HL-60 (cell line): ENCODE data around the gene FOXP2.

ENCODE experiments used
- CTCF ChIP-seq: IDR thresholded peaks from one replicate; pipeline ENCODE4 v1.5.1; 2011; ENCODE audit warnings: low read length, control low read depth, inconsistent platforms; ENCODE audit not compliant: insufficient read depth
- GABPA ChIP-seq: IDR thresholded peaks from 2 replicates; pipeline ENCODE4 v1.6.1; 2012; ENCODE audit warnings: low read depth
- POLR2AphosphoS5 ChIP-seq: IDR thresholded peaks from 2 replicates; pipeline ENCODE4 v1.6.1; 2012; ENCODE audit warnings: low read depth
- REST ChIP-seq: IDR thresholded peaks from 2 replicates; pipeline ENCODE4 v1.6.1; 2012; ENCODE audit warnings: low read depth; ENCODE audit not compliant: insufficient replicate concordance
- SPI1 ChIP-seq: IDR thresholded peaks from 2 replicates; pipeline ENCODE4 v1.6.1; 2012; ENCODE audit warnings: low read depth, mild to moderate bottlenecking, borderline replicate concordance

DNA sequence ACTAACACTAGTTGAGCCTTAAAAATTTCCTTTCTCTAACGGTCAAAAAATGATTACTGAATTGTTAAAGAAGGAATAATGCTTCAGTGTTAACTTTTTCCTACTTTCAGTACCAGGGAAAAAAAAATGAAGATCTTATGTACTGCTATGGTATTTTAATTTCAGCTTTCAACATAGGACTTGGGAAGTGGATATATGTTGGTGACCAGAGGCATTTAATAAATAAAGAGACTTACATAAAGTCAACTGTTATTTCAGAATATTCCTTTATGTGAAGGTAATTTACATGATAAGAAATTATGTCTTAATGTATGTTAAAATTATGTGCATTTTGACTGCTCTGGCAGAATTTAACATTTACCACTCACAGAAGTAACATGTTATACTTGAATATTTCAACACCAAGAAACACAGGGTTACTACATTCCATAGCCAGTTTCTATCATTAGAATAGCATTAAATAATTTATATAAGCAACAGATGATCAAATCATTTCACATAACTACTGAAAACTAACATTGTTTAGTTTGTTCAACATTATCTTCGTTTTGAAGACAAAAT, 257.0 kb downstream of the FOXP2 start:
- TF ChIP-seq POLR2AphosphoS5 (no peak), CTCF (no peak), REST (no peak), SPI1 (no peak), GABPA (no peak)
